ENCODE data around the gene KIF6. TPM values are rescaled to one million over a fixed set of nuclear protein-coding genes. Genes with fewer than 3 reads are reported as not detected.
A peak's percentile ranks its signal among the peaks of the same experiment; 100 is the strongest.

KIF6 gene
- total RNA-seq, 4 donors from 2014 or later, result 0.14 to 46.6 (median 0.48) TPM; not detected in 1

DNA sequence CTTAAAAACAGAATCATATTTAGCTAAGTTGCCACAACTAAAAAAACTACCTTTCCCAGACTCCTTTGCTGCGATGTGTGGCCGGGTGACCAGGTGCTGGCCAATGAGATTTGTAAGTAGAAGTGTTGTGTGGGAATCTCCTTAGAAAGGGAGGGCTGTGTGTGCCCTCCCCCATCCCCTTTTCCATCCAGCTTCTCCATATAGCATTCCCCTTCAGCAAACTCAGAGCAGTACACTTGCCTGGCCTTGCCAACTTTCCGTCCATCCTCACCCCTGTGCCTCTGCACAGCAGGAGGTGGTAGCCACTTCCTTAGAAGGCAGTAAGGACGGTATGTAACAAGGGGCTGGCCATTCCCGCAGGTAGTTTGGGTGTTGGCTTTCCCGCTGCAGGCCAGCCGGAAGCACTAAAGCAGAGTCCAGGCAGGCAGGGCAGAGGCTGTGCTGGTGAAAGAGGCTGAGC is 380.4 kb downstream of the KIF6 start:
- in situ Hi-C loops (cut with MboI; ENCODE audit: low pct_ligation_motif_present in 1 of 4, low pct_unique_long_range_greater_than_20kb in 1 of 4, low sequenced_read_pairs in 3 of 4) (loop anchor here in 1 of 4 donors (25.0 kb wide), 1 partner anchor 1492 kb away; no protein-coding TSS in a partner anchor), intact Hi-C loops (cut with DNase I; ENCODE audit: low total_unique reads) (no loop called here)
- TF ChIP-seq POLR2AphosphoS5 (IDR thresholded peaks at IDR 0.05), result no peak
- no peak for TF ChIP-seq EP300 (IDR thresholded peaks at IDR 0.05; ENCODE audit: low read depth)
- TF ChIP-seq POLR2A (IDR thresholded peaks at IDR 0.05), result no peak
- TF ChIP-seq, protein P1, sequence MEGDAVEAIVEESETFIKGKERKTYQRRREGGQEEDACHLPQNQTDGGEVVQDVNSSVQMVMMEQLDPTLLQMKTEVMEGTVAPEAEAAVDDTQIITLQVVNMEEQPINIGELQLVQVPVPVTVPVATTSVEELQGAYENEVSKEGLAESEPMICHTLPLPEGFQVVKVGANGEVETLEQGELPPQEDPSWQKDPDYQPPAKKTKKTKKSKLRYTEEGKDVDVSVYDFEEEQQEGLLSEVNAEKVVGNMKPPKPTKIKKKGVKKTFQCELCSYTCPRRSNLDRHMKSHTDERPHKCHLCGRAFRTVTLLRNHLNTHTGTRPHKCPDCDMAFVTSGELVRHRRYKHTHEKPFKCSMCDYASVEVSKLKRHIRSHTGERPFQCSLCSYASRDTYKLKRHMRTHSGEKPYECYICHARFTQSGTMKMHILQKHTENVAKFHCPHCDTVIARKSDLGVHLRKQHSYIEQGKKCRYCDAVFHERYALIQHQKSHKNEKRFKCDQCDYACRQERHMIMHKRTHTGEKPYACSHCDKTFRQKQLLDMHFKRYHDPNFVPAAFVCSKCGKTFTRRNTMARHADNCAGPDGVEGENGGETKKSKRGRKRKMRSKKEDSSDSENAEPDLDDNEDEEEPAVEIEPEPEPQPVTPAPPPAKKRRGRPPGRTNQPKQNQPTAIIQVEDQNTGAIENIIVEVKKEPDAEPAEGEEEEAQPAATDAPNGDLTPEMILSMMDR (IDR thresholded peaks at IDR 0.05), result no peak
- no peak overlapping the region for H3K27ac ChIP-seq
- no peak for DNase-seq
- H3K9me3 ChIP-seq, result no peaks in the 10 kb centered on the region
- no peaks in the 10 kb centered on the region for H3K36me3 ChIP-seq
- H3K4me3 ChIP-seq, result no peak overlapping the region
- no peaks in the 10 kb centered on the region for H3K27me3 ChIP-seq
- 40 to 79% methylated on average over 1 to 7 of the region's 7 CpGs for WGBS, 2 donors (ENCODE audit: low coverage in 1 of 2)
- peaks cover 0 to 6% (median 0%) of the 10 kb centered on the region in 4 donors for H3K4me1 ChIP-seq

DNA sequence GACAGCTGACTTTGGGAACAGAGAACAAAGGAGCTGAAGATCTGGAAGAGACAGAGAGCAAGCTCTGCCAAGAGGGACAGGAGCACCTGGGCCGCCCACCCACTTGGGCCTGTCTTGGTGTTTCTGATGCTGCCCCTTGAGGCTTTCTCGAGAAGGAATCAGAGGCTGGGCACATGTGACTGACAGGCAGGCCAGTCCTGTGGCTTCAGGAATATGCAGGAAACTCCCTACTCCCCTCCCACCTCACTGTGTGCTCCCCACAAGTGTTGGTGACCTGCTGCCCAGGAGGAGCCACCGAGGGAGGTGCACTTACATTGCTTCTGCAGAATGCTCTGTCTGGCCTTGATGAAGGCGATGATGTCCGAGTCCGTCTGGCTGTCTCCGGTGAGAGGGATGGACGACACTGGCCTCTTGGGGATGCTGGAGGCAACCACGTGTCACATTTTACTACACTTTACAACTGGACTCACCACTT is 381.8 kb downstream of the KIF6 start:
- in situ Hi-C loops (cut with MboI; ENCODE audit: low pct_ligation_motif_present in 1 of 4, low pct_unique_long_range_greater_than_20kb in 1 of 4, low sequenced_read_pairs in 3 of 4) (loop anchor here in 1 of 4 donors (25.0 kb wide), 1 partner anchor 1494 kb away; no protein-coding TSS in a partner anchor), intact Hi-C loops (cut with DNase I; ENCODE audit: low total_unique reads) (no loop called here)
- Histone ChIP-seq H3K27ac (peak overlapping the region in 1 of 4 donors; percentile 15), H3K9me3 (no peaks in the 10 kb centered on the region), H3K4me3 (no peak overlapping the region), H3K36me3 (no peaks in the 10 kb centered on the region), H3K27me3 (no peaks in the 10 kb centered on the region), H3K4me1 (peaks cover 0 to 6% (median 0%) of the 10 kb centered on the region in 4 donors)
- WGBS, 2 donors (ENCODE audit: low coverage in 1 of 2), result 76% methylated on average over 9 of the region's 9 CpGs; no CpG with 5 or more reads in 1 of the 2 donors
- DNase-seq, result no peak
- TF ChIP-seq POLR2A (IDR thresholded peaks at IDR 0.05) (no peak), POLR2AphosphoS5 (IDR thresholded peaks at IDR 0.05) (no peak), EP300 (IDR thresholded peaks at IDR 0.05; ENCODE audit: low read depth) (no peak)
- TF ChIP-seq, protein P1 (IDR thresholded peaks at IDR 0.05), result no peak

- H3K4me1 ChIP-seq, result peaks cover 0 to 6% (median 0%) of the 10 kb centered on the region in 4 donors
- intact Hi-C loops (cut with DNase I; ENCODE audit: low total_unique reads), result no loop called here
- peak overlapping the region in 1 of 4 donors; percentile 15 for H3K27ac ChIP-seq
- no peak overlapping the region for H3K4me3 ChIP-seq
- H3K36me3 ChIP-seq, result no peaks in the 10 kb centered on the region
- no peaks in the 10 kb centered on the region for H3K9me3 ChIP-seq
- TF ChIP-seq POLR2AphosphoS5 (IDR thresholded peaks at IDR 0.05), result no peak
- TF ChIP-seq, protein P1 (IDR thresholded peaks at IDR 0.05), result no peak
- TF ChIP-seq POLR2A (IDR thresholded peaks at IDR 0.05), result no peak
- no peak for TF ChIP-seq EP300 (IDR thresholded peaks at IDR 0.05; ENCODE audit: low read depth)
- in situ Hi-C loops (cut with MboI; ENCODE audit: low pct_ligation_motif_present in 1 of 4, low pct_unique_long_range_greater_than_20kb in 1 of 4, low sequenced_read_pairs in 3 of 4), result loop anchor here in 1 of 4 donors (25.0 kb wide), 1 partner anchor 1494 kb away; no protein-coding TSS in a partner anchor
- no peak for DNase-seq
- no peaks in the 10 kb centered on the region for H3K27me3 ChIP-seq
- WGBS, 2 donors (ENCODE audit: low coverage in 1 of 2), result 60 to 64% methylated on average over 5 to 14 of the region's 14 CpGs
Observed at GRCh38 chr6:39342692-39343395, 382.4 kb downstream of the KIF6 start.

GRCh38 chr6:39341937-39342336 is 383.3 kb downstream of the KIF6 start:
- H3K27me3 ChIP-seq, result no peaks in the 10 kb centered on the region
- peak overlapping the region in 1 of 4 donors; percentile 15 for H3K27ac ChIP-seq
- WGBS, 2 donors (ENCODE audit: low coverage in 1 of 2), result 83 to 100% methylated on average over 2 to 5 of the region's 5 CpGs
- intact Hi-C loops (cut with DNase I; ENCODE audit: low total_unique reads) (no loop called here), in situ Hi-C loops (cut with MboI; ENCODE audit: low pct_ligation_motif_present in 1 of 4, low pct_unique_long_range_greater_than_20kb in 1 of 4, low sequenced_read_pairs in 3 of 4) (loop anchor here in 1 of 4 donors (25.0 kb wide), 1 partner anchor 1495 kb away; no protein-coding TSS in a partner anchor)
- TF ChIP-seq POLR2AphosphoS5 (IDR thresholded peaks at IDR 0.05) (no peak), POLR2A (IDR thresholded peaks at IDR 0.05) (no peak), EP300 (IDR thresholded peaks at IDR 0.05; ENCODE audit: low read depth) (no peak)
- TF ChIP-seq, protein P1 (IDR thresholded peaks at IDR 0.05), result no peak
- no peaks in the 10 kb centered on the region for H3K36me3 ChIP-seq
- DNase-seq, result no peak
- no peak overlapping the region for H3K4me3 ChIP-seq
- H3K4me1 ChIP-seq, result peaks cover 0 to 6% (median 0%) of the 10 kb centered on the region in 4 donors
- no peaks in the 10 kb centered on the region for H3K9me3 ChIP-seq
